Choroid plexus epithelial cell (primary cell): ENCODE results near the gene TCOF1.

Experiments
- DNase-seq: peaks from one replicate; pipeline ENCODE4 v3.0.0-alpha.2; 2010; ENCODE audit warnings: low read depth
- H3K4me3 ChIP-seq: 2 replicates; pipeline ENCODE4 v1.5.1; 2011; ENCODE audit warnings: low read depth, mild to moderate bottlenecking, control low read depth, low read length, moderate library complexity
- CTCF ChIP-seq: conservative IDR thresholded peaks from 2 replicates; pipeline ENCODE4 v1.5.1; 2011; ENCODE audit warnings: low read depth, mild to moderate bottlenecking, control low read depth, inconsistent platforms, low read length, moderate library complexity

The TCOF1 gene

DNA sequence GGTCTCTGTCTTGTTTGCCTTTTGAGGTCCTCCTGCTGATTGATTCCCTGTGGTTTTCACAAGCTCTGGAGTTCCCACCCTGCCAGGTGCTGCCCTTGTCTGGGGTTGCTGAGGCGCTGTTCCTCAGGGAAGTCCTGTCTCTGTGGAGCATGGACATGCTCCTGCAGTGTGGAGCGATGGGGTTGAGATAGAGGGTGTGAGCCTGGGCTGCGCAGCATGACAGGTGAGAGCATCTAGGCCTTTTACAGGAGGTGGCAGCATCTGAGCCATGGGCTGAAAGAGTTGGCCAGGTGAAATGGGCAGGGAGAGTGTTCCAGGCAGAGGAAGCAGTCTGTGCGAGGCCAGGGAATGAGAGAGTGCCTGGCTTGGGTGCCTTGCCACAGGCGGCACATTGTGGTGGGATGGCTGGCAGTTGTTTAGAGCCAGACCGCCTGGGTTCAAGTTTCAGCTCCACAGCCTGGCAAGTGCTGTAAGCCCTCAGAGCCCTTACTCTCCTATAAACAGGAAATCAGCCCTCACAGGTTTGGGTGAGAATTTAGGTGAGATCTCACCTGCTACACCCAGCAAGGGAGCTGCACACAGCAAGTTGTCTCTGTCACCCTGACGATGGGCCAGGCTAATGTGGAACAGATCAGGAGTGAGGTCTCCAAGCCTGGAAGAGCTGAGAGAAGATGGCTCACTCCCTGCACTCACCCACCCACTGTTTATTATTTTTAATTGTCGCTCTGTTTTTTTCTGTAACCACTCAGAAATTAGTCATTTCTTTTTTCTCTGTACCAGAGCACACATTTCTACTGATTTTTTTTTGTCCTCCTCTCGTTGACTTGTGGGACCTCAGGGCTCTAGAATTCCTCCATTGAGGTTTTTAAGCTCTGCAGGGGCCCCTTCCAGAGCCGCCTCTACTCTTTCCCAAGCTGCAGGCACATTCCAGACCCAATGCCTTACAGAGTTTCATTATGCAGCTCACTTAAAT is 19.6 kb downstream of the TCOF1 start:
- no peak for TF ChIP-seq CTCF
- DNase-seq: peak; percentile 74
- no peak overlapping the region for H3K4me3 ChIP-seq

DNA sequence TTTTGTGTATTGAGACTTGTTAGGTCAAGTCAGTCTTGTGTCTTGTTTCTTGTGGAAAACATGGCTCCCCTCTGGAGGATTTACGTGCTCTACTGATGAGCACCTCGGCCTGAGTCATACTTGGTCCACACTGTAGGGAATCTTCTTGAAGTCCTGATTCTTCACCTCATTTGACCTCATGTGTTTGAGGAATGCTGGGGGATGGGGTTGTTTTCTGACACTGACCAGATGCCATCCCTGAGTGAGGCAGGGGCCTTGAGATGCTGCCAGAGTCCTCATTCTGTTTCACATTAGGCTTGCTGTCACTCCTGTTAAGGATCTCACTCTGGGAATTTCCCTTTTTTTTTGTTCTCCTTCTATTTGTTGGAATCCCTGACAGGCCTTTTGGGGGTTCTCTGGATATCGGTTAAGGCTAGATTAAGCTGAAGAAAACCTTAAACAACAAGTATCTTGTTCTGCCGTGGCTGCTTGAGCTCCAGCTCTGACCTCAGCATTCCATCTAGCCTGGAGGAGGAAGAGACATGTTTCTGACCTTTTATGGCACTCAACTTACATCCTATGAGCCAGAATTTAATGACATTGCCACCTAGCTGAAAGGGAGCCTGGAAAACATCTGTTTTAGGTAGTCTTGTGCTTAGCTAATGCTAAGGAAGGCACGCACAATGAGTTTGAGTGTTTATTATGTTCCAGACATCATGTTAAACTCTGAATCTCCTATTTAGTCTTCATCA is 20.6 kb downstream of the TCOF1 start:
- H3K4me3 ChIP-seq: no peak overlapping the region
- no peak for TF ChIP-seq CTCF
- DNase-seq: peak; percentile 96

GRCh38 chr5:150384701-150385100 is 27.2 kb downstream of the TCOF1 start:
- DNase-seq: no peak
- no peak for TF ChIP-seq CTCF
- H3K4me3 ChIP-seq: no peak overlapping the region

GRCh38 chr5:150386024-150386855 is 28.7 kb downstream of the TCOF1 start:
- DNase-seq: no peak
- no peak overlapping the region for H3K4me3 ChIP-seq
- no peak for TF ChIP-seq CTCF

DNA sequence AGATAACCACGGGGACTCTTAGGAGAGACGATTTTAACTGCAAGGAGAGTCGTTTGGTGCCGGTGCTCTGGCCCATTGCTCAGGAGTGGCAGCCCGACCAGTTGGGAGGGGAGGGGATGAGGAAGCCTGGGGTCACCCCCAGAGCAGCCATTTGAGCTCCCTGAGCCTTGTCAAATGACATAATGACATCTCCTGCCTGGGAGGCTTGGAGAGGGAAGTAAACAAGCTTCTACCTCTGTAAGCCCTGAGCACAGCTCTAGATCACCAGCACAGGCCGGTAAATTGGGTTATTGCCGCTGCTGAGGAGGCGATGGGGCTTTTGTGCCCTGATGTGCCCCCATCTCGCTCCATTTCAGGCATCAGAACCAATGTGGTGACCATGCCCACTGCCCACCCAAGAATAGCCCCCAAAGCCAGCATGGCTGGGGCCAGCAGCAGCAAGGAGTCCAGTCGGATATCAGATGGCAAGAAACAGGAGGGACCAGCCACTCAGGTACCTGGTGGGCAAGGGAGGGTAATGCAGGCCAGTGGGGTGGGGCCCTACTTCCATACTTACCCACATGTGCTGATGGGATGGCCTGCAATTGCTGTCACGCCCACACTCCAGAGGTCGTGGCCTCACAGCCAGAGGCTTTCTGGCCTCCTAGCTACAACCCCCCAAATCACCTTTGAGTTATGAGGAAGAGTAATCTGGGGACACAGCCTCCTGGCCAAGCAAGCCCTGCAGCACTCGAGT is 32.2 kb downstream of the TCOF1 start:
- H3K4me3 ChIP-seq: no peak overlapping the region
- no peak for TF ChIP-seq CTCF
- DNase-seq: no peak

GRCh38 chr5:150391064-150391834 is 33.8 kb downstream of the TCOF1 start:
- no peak for DNase-seq
- no peak overlapping the region for H3K4me3 ChIP-seq
- TF ChIP-seq CTCF: no peak
